K562 (cell line): ENCODE measurements around the gene ZNF23. TPM values are rescaled to one million over a fixed set of nuclear protein-coding genes. Genes with fewer than 3 reads are reported as not detected.

Experiments used
- ATAC-seq: fragments of 200-7000 bp; cut with Tn5 transposase; 3 replicates; pipeline ENCODE4 v1.9.1; 2020; ENCODE audit warnings: moderate library complexity
- BruUV-seq: library from RNA; stranded (reverse); fragments of 400-500 nt; replicated peaks from 2 replicates; lab custom pipeline; 2021; lab: Mats Ljungman, UMichigan
- CTCF ChIA-PET: fragments of 300-600 bp; formaldehyde crosslinking; extraction: SDS; loops from one replicate; lab custom pipeline; 2021; ENCODE audit warnings: low intra/inter-chr PET ratio; lab: Yijun Ruan, JAX
- POLR2A ChIA-PET: fragments of 300-600, 350-650 bp; sonication (Branson Sonifier 250); formaldehyde crosslinking; extraction: SDS; loops from one replicate; lab custom pipeline; 2021; ENCODE audit warnings: antibody characterized with exemption, inconsistent platforms; lab: Yijun Ruan, JAX
- DNase-seq, 4 experiments: peaks; one replicate each; pipeline versions ENCODE4 v3.0.0 to v3.0.0-alpha.2; 2011 to 2018; ENCODE audit warnings: low spot score in 3 of 4, mixed read lengths in 3 of 4; ENCODE audit errors: extremely low read depth in 1 of 4
- FAIRE-seq: peaks from 2 replicates; lab custom pipeline; 2011; peaks lifted over from hg19 to GRCh38; lab: Jason Lieb, UNC
- H2AFZ ChIP-seq: 2 replicates; pipeline ENCODE4 v1.6.0; 2011; ENCODE audit warnings: low read depth, low read length, control low read depth, inconsistent platforms
- H3K27ac ChIP-seq: fragments of 200-600 bp; 3 replicates; pipeline ENCODE4 v1.8.0; 2011; ENCODE audit warnings: low read depth, mild to moderate bottlenecking, control low read depth, inconsistent platforms, low read length, moderate library complexity, mixed read lengths; ENCODE audit errors: extremely low read depth
- H3K27me3 ChIP-seq, 2 experiments: fragments of 300-600 bp in 1 of 2; 2 replicates in 1 of 2; 3 replicates in 1 of 2; pipeline versions ENCODE4 v1.6.0 to v1.8.0; 2011; ENCODE audit warnings: inconsistent platforms in 2 of 2, low read length in 2 of 2, mild to moderate bottlenecking in 1 of 2, mixed read lengths in 1 of 2, moderate library complexity in 1 of 2; ENCODE audit not compliant: control insufficient read depth in 2 of 2, insufficient read depth in 2 of 2
- H3K36me3 ChIP-seq: fragments of 300-600 bp; 3 replicates; pipeline ENCODE4 v1.8.0; 2011; ENCODE audit warnings: mild to moderate bottlenecking, low read length, inconsistent platforms; ENCODE audit not compliant: control insufficient read depth, insufficient read depth
- H3K4me1 ChIP-seq, 2 experiments: fragments of 200-600 bp in 1 of 2; replicated peaks in 1 of 2; 2 replicates in 1 of 2; 3 replicates in 1 of 2; pipeline versions ENCODE4 v1.5.1 to v1.8.0; 2011; ENCODE audit warnings: inconsistent platforms in 2 of 2, low read length in 2 of 2, mild to moderate bottlenecking in 1 of 2, mixed read lengths in 1 of 2, moderate library complexity in 1 of 2; ENCODE audit not compliant: control insufficient read depth in 2 of 2, insufficient read depth in 2 of 2
- H3K4me2 ChIP-seq: 2 replicates; pipeline ENCODE4 v1.6.1; 2011; ENCODE audit warnings: low read length, control low read depth, inconsistent platforms, mixed read lengths; ENCODE audit not compliant: insufficient read depth
- H3K4me3 ChIP-seq: fragments of 200-600 bp; sonication (generic), shearing (Covaris generic); 2 replicates; pipeline ENCODE4 v1.5.1; 2016; ENCODE audit warnings: control low read depth, inconsistent platforms
- H3K79me2 ChIP-seq: fragments of 200-600 bp; 3 replicates; pipeline ENCODE4 v1.8.0; 2011; ENCODE audit warnings: low read length, inconsistent platforms; ENCODE audit not compliant: control insufficient read depth, insufficient read depth
- H3K9ac ChIP-seq, 2 experiments: 2 replicates each; pipeline versions ENCODE4 v1.6.0 to v1.6.1; 2011; ENCODE audit warnings: low read depth in 2 of 2, low read length in 2 of 2, control low read depth in 1 of 2, inconsistent platforms in 1 of 2, mild to moderate bottlenecking in 1 of 2, mixed read lengths in 1 of 2; ENCODE audit not compliant: insufficient read depth in 1 of 2
- H3K9me1 ChIP-seq: one replicate; pipeline ENCODE4 v1.6.0; 2011; ENCODE audit warnings: inconsistent platforms, mild to moderate bottlenecking, low read length, moderate library complexity; ENCODE audit not compliant: control insufficient read depth, insufficient read depth
- H3K9me3 ChIP-seq: replicated peaks from 2 replicates; pipeline ENCODE4 v1.5.1; 2011; ENCODE audit warnings: low read depth, low read length, inconsistent platforms; ENCODE audit not compliant: control insufficient read depth, insufficient read depth
- H4K20me1 ChIP-seq: replicated peaks from 2 replicates; pipeline ENCODE4 v1.6.1; 2011; ENCODE audit warnings: low read length, inconsistent platforms, mixed read lengths; ENCODE audit not compliant: control insufficient read depth, insufficient read depth
- ETV1 ChIP-seq: fragments of 450-650 bp; conservative IDR thresholded peaks from 2 replicates; pipeline ENCODE4 v1.6.1; 2016; ENCODE audit warnings: missing genetic modification characterization, control low read depth, low read depth, missing compliant biosample characterization
- PHF20 ChIP-seq: fragments of 450-650 bp; IDR thresholded peaks from 2 replicates; pipeline ENCODE4 v1.6.1; 2018; ENCODE audit not compliant: partially characterized antibody
- SMC3 ChIP-seq: conservative IDR thresholded peaks from 2 replicates; pipeline ENCODE4 v1.6.1; 2011; ENCODE audit warnings: low read depth, low read length, improper control_type of control experiment; ENCODE audit not compliant: insufficient read depth
- ZBTB33 ChIP-seq: sonication (generic); formaldehyde crosslinking; IDR thresholded peaks from 2 replicates; pipeline ENCODE4 v1.8.1; 2023; ENCODE audit warnings: mild to moderate bottlenecking, missing genetic modification reagents
- WGBS: fragments of 100-300 bp; shearing (Covaris generic); methylation state at CpG from one replicate; pipeline ENCODE4 v1.1.6; 2016; ENCODE audit warnings: low coverage, mixed read lengths; ENCODE audit not compliant: insufficient coverage; ENCODE audit errors: missing lambda C conversion rate; 5-methylcytosine and 5-hydroxymethylcytosine counted together
- in situ Hi-C: fragments of 300-500 bp; cut with MboI; formaldehyde crosslinking; loops from 4 replicates; pipeline ENCODE4 v1.15.0; 2018; ENCODE audit warnings: inconsistent platforms, mixed read lengths
- intact Hi-C: fragments of 100-400 bp; cut with micrococcal nuclease; formaldehyde crosslinking; loops from 2 replicates; pipeline ENCODE4 v1.14.2; 2022
- polyA plus RNA-seq, 8 experiments: library from polyadenylated mRNA; depleted of rRNA in 4 of 8; stranded (reverse) in 5 of 8; unstranded in 3 of 8; fragments of >200 nt; fragmentation: Nextera tagmentation in 2 of 8; fragmentation: Illumina TruSeq in 1 of 8; extraction: Ambion mirVana in 2 of 8; extraction: Trizol in 1 of 8; gene quantifications; 2 replicates each; pipeline versions ENCODE4 v1.2.1 to v1.2.3, GENCODE V29; 2011 to 2014; ENCODE audit warnings: inconsistent platforms in 1 of 8, missing spikeins in 1 of 8
- total RNA-seq, 7 experiments: library from RNA; depleted of rRNA in 6 of 7; stranded (reverse); fragments of >200 nt in 6 of 7; fragmentation: Illumina TruSeq in 2 of 7; extraction: Trizol in 2 of 7; gene quantifications; 2 replicates each; pipeline versions ENCODE4 v1.2.1 to v1.2.3, GENCODE V29; 2011 to 2021; ENCODE audit warnings: low replicate concordance in 1 of 7
- TF ChIP-seq, protein P1 (sequence below), 3 experiments: IDR thresholded peaks in 2 of 3; conservative IDR thresholded peaks in 1 of 3; 2 replicates each; pipeline ENCODE4 v1.5.1; 2011 to 2012; ENCODE audit warnings: low read length in 3 of 3, mild to moderate bottlenecking in 3 of 3, control low read depth in 2 of 3, improper control_type of control experiment in 1 of 3, inconsistent platforms in 1 of 3, low read depth in 1 of 3, mixed read lengths in 1 of 3, moderate library complexity in 1 of 3; ENCODE audit not compliant: insufficient read depth in 2 of 3
- TF ChIP-seq, protein P2 (sequence below): IDR thresholded peaks from 2 replicates; pipeline ENCODE4 v1.6.1; 2011; ENCODE audit warnings: borderline replicate concordance, low read depth, mild to moderate bottlenecking, moderate library complexity, low read length; ENCODE audit not compliant: insufficient read depth, poor library complexity, severe bottlenecking
- TF ChIP-seq, protein P3 (sequence below): fragments of 250-450 bp; sonication (Bioruptor Pico); IDR thresholded peaks from 2 replicates; pipeline ENCODE4 v1.8.0; 2022; ENCODE audit warnings: moderate library complexity, mild to moderate bottlenecking, inconsistent platforms

ZNF23 gene
- total and polyA plus RNA-seq, 9 of the 15 experiments (the other 6 are each of a cell fraction or from before 2014, with no cell fraction given), result 4.7 to 13.4 (median 11.2) TPM

DNA sequence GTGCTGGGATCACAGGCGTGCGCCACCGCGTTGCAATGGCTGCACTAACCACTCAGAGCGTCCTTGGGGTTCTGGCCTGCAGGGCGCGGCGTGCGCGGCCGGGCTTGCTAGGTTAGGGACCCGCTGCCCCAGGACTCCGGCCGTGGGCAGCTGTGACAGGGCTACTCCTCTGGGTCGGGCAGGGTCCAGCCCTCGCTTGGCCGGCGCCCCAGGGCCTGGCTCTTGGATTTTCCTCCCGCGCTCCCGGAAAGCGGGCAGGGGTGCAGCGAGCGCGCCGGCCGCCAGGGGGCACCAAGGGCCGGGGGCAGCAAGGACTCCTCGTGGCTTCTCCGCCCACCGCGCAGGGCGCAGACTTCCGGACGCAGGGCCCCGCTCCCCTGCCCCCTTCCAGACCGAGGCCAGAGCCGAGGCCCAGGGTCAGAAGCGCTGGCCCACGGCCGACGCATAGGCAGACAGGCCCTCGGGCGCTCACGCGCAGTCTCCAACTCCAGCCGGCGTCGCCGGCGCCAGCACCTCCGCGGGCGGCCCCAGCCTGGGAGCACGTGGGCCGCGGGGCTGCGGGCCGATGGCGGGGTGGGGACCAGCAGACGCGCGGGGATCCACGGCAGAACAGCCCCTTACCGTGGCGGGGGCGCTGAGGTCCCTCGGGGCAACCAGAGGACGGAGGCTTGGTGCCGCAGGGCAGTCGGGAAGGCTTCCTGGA is 20.5 kb downstream of the ZNF23 start:
- Histone ChIP-seq H3K4me3 (no peak overlapping the region), H3K9ac (no peak overlapping the region), H3K4me2 (no peak overlapping the region), H3K9me3 (peaks cover 2% of the 10 kb centered on the region; the same call in 1 of the 2 replicates), H3K4me1 (peaks cover 0 to 8% of the 10 kb centered on the region in 2 experiments; a peak in 2 of 5 replicates), H2AFZ (no peak overlapping the region), H3K27me3 (peaks cover 10 to 14% of the 10 kb centered on the region in 2 experiments; a peak in 4 of 5 replicates), H3K27ac (no peak overlapping the region), H4K20me1 (no peaks in the 10 kb centered on the region), H3K9me1 (no peaks in the 10 kb centered on the region), H3K36me3 (no peaks in the 10 kb centered on the region), H3K79me2 (no peaks in the 10 kb centered on the region)
- DNase-seq, result peak in 2 of 4 experiments; percentile 27 to 31
- WGBS, result 71% methylated on average over 36 of the region's 71 CpGs
- BruUV-seq, result no TSS peak
- FAIRE-seq, result no peak
- POLR2A ChIA-PET, result no interaction called here
- TF ChIP-seq PHF20, result no peak
- no peak for TF ChIP-seq ETV1 (tag)
- TF ChIP-seq, protein P1, sequence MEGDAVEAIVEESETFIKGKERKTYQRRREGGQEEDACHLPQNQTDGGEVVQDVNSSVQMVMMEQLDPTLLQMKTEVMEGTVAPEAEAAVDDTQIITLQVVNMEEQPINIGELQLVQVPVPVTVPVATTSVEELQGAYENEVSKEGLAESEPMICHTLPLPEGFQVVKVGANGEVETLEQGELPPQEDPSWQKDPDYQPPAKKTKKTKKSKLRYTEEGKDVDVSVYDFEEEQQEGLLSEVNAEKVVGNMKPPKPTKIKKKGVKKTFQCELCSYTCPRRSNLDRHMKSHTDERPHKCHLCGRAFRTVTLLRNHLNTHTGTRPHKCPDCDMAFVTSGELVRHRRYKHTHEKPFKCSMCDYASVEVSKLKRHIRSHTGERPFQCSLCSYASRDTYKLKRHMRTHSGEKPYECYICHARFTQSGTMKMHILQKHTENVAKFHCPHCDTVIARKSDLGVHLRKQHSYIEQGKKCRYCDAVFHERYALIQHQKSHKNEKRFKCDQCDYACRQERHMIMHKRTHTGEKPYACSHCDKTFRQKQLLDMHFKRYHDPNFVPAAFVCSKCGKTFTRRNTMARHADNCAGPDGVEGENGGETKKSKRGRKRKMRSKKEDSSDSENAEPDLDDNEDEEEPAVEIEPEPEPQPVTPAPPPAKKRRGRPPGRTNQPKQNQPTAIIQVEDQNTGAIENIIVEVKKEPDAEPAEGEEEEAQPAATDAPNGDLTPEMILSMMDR (IDR thresholded peaks at IDR 0.05 in 2 of 3, conservative IDR thresholded peaks at IDR 0.05 in 1 of 3; ENCODE audit: insufficient read depth in 2 of 3, low read depth in 1 of 3, low read length in 3 of 3), result peak; percentile 18 to 30 (median 24); a peak in 1 of 6 replicates
- TF ChIP-seq, protein P2, sequence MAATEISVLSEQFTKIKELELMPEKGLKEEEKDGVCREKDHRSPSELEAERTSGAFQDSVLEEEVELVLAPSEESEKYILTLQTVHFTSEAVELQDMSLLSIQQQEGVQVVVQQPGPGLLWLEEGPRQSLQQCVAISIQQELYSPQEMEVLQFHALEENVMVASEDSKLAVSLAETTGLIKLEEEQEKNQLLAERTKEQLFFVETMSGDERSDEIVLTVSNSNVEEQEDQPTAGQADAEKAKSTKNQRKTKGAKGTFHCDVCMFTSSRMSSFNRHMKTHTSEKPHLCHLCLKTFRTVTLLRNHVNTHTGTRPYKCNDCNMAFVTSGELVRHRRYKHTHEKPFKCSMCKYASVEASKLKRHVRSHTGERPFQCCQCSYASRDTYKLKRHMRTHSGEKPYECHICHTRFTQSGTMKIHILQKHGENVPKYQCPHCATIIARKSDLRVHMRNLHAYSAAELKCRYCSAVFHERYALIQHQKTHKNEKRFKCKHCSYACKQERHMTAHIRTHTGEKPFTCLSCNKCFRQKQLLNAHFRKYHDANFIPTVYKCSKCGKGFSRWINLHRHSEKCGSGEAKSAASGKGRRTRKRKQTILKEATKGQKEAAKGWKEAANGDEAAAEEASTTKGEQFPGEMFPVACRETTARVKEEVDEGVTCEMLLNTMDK, result peak; percentile 28
- TF ChIP-seq SMC3, result 0 out of 2 replicates have a peak, but pooled peaks have one; percentile 26
- peak; percentile 88 for TF ChIP-seq ZBTB33 (CRISPR knock-in tag)
- TF ChIP-seq, protein P3, sequence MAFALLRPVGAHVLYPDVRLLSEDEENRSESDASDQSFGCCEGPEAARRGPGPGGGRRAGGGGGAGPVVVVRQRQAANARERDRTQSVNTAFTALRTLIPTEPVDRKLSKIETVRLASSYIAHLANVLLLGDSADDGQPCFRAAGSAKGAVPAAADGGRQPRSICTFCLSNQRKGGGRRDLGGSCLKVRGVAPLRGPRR, result no peak
- intact Hi-C loops (loop anchor here (2.0 kb wide), 1 partner anchor 29 kb away; no protein-coding TSS in a partner anchor), in situ Hi-C loops (no loop called here)
- ATAC-seq, result peak; percentile 70
- CTCF ChIA-PET, result interaction anchor here (2.1 kb wide), 1 partner anchor 58 kb away, joined by 14 read pairs; no protein-coding TSS in a partner anchor
